Measurements from ENCODE around the gene TMPRSS13.

DNA sequence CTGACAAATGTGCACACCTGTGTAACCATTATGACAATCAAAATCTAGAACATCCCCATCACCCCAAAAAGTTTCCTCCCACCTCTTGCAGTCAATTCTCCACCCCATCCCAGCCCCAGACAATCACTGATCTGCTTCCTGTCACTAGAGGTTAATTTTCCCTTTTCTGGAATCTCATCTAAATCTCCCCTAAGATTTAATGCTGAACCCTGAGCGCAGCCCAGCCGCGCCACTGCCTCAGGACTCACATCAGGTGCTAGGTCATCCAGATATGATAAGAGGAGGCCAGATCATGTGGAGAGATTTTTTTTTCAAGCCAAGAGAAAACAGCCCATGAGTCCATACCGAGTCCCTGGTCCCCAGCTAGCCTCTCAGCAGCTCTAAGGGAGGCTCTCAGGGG is 4.3 kb upstream of the TMPRSS13 start:
- TF ChIP-seq, protein P1, sequence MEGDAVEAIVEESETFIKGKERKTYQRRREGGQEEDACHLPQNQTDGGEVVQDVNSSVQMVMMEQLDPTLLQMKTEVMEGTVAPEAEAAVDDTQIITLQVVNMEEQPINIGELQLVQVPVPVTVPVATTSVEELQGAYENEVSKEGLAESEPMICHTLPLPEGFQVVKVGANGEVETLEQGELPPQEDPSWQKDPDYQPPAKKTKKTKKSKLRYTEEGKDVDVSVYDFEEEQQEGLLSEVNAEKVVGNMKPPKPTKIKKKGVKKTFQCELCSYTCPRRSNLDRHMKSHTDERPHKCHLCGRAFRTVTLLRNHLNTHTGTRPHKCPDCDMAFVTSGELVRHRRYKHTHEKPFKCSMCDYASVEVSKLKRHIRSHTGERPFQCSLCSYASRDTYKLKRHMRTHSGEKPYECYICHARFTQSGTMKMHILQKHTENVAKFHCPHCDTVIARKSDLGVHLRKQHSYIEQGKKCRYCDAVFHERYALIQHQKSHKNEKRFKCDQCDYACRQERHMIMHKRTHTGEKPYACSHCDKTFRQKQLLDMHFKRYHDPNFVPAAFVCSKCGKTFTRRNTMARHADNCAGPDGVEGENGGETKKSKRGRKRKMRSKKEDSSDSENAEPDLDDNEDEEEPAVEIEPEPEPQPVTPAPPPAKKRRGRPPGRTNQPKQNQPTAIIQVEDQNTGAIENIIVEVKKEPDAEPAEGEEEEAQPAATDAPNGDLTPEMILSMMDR (IDR thresholded peaks at IDR 0.05), result no peak
- TF ChIP-seq, protein P2, sequence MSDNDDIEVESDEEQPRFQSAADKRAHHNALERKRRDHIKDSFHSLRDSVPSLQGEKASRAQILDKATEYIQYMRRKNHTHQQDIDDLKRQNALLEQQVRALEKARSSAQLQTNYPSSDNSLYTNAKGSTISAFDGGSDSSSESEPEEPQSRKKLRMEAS (IDR thresholded peaks at IDR 0.05), result no peak
- TF ChIP-seq NR3C1 (IDR thresholded peaks at IDR 0.05) (no peak), MAFK (IDR thresholded peaks at IDR 0.05; ENCODE audit: partially characterized antibody) (no peak)

Measured in A549 (cell line).